Islet of Langerhans (tissue), 1 donor: ENCODE data around the gene SPC24.
A peak's percentile ranks its signal among the peaks of the same experiment; 100 is the strongest.
"Not testable (repeated sequence)": the region's sequence is repeated elsewhere in the genome, so short reads cannot be mapped to it uniquely, and the experiment has no call there.

Experiments
- FAIRE-seq: peaks from one replicate; lab custom pipeline; 2011; peaks lifted over from hg19 to GRCh38; lab: Jason Lieb, UNC

SPC24 gene

DNA sequence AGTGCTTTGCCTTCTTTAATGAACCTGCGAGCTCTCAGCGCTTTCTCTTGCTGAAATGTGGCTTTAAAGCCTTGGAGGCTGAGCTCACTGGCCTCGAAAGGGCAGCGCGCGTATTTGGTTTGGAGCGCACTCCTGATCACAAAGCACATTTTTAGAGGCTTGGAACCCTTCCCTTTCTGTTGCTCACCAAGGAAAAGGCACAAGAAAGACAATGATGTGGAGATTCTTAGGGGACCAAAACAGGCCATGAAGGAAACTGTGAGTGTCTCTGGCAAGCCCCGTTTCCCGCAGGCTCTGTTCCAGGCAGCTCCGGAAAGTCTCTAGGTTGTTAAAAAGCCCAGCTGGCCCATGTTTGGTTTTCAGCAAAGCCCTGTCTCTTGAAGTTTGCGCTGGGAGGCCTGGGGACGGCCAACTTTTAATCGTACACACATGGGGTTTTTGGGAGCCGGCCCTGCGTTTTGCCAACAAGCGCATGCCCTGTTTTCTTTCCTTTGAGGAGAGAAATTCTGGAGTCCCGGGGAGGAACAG lies 9.4 kb upstream of the SPC24 start:
- no peak for FAIRE-seq

DNA sequence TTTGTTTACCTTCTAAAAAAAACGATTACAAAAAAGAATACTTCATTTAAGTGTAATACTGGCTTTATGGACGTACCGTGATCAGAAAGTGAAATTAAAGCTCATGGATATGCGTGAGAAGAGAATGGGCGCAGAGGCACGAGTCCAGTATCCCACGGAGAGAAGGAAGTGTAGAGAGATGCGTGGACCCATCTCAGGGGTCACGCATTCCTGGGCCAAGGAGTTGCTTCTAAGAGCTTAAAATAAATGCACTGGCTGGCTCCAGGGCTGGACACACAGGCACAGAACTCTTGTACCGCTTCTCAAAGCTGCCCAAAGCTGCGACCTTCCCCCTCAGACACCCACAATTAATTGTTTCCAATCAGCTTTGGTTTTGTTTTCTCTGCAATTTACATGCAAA lies 8.7 kb upstream of the SPC24 start:
- no peak for FAIRE-seq

DNA sequence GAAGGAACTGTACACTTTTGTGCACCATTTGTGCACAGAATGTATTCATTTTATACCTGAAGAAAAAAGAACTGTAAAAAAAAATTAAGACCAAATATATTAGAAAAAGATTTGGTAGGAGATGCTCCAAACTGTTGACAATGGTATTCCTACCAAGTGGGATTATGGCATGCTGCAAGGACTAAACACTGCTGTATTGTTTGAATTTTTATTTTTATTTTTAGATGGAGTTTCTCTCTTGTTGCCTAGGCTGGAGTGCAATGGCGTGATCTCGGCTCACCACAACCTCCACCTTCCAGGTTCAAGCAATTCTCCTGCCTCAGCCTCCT lies 4.8 kb upstream of the SPC24 start:
- FAIRE-seq, result not testable (repeated sequence)

DNA sequence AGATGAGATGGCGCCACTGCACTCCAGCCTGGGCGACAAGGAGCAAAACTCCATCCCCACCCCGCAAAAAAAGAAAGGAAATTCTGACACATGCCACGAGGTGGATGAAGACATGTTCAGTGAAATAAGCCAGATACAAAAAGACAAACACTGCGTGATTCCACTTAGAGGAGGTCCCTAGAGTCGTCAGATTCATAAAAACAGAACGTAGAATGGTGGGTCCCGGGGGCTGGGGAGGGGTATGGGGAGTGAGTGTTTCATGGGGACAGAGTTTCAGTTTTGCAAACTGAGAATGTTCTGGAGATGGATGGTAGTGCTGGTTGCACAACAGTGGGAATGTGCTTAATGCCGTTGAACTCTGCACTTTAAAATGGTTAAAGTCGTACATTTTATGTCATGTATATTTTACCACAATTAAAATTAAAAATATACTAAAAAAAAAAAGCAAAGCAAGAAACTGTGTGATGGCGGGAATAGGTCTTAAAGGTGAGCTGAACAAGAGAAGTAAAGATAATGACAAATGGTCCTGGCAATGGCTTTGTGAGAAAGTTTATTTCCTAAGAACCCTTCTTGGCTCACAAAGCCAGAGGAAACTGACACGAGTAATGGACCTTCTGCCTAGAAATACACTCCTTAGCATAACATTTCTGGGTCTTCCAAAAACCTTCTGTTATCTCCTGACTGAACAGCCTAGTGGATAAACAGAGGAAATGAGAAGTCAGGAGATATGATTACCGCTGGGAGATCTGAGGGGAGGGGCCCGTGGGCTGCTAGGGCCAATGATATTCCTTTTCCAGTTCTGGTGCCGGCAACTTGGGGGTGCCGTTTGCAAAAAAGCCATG lies 4.2 kb upstream of the SPC24 start:
- no peak for FAIRE-seq

DNA sequence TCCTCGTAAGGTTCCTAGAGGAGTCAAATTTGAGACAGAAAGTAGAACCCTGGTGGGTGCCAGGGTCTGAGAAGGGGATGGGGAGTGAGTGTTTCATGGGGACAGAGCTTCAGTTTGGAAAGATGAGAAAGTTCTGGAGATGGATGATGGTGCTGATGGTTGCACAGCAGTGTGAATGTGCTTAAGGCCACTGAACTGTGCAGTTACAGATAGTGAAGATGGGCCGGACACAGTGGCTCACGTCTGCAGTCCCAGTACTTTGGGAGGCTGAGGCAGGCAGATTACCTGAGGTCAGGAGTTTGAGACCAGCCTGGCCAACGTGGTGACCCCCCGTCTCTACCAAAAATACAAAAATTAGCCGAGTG lies 917 bp downstream of the SPC24 start:
- FAIRE-seq, result no peak

DNA sequence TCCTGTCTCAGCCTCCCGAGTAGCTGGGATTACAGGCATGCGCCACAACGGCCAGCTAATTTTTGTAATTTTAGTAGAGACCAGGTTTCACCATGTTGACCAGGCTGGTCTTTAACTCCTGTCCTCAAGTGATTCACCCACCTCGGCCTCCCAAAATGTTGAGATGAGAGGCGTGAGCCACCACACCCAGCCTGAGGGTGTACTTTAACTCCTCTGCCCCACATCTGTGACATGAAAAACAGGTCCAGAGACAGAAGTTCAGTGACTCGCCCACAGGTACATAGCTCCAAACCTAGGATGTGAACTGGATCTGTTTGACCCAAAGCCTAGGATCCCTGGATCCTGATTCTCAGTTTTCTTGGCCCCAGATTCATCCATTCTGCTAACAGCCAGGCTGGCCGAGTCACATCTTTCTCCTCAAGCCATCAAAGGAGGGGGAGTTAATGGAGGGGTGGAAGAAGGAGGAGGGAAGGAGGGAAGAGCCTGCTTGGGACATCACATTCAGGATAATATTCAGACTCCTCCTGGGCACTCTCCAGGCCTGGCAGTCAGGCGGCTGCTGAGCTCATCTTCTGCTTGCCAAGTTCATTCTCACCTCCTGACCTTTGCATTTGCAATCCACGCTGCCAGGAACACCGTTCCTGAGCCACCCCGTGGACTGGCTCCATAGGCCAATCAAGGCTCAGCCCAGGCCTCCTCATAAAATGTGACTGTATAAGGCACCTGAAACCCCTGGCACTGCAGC lies 3.1 kb downstream of the SPC24 start:
- no peak for FAIRE-seq

DNA sequence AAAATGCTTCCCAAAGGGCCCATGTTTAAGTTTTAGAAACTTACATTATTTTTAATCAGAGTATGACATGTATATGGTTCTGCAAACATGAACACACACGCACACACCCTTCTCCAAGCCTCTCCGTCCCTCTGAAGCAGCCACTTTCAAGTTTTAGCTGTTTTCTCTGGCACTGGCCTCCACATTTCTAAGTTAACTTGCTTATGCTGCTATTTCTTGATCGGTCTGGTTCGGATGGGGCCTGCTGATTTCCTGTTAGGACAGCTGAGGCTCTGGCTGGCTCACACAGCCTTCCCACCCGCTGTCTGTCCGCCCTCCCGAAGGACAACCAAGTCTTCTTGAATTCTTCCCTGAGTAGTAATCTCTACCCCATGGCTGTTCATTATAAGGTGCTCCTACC lies 4.4 kb downstream of the SPC24 start:
- FAIRE-seq, result no peak

DNA sequence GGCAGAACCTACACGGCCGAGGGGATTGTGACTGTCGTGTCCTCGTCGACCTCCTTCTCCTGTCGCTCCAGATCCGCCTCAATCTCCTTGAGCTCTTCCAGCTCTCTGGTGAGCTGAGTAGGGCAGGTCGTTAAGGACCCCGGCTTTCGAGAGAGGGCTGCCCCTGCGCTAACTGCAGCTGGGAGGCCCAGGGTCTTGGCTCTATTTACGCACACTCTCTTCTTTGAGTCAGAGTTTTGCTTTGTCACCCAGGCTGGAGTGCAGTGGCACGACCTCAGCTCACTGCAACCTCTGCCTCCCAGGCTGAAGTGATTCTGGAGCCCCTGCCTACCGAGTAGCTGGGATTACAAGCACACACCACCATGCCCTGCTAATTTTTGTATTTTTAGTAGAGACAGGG lies 7.6 kb downstream of the SPC24 start:
- FAIRE-seq, result no peak

DNA sequence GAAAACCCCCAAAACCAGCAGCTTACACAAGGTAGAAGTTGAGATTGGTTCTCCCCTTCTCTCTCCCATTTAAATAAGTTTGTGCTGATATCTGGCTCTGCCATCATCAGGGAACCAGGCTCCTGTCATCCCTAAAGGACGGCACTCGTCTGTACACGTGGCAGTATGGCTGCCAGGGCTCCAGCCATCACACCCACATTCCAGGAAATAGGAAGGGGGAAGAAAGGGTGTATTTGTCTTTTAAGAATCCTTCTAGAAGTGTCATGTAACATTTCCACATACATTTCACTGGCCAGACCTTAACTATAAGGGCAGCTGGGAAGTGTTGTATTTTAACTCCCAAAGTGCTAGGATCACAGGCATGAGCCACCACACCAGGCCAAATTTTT lies 10.1 kb downstream of the SPC24 start:
- FAIRE-seq, result no peak

DNA sequence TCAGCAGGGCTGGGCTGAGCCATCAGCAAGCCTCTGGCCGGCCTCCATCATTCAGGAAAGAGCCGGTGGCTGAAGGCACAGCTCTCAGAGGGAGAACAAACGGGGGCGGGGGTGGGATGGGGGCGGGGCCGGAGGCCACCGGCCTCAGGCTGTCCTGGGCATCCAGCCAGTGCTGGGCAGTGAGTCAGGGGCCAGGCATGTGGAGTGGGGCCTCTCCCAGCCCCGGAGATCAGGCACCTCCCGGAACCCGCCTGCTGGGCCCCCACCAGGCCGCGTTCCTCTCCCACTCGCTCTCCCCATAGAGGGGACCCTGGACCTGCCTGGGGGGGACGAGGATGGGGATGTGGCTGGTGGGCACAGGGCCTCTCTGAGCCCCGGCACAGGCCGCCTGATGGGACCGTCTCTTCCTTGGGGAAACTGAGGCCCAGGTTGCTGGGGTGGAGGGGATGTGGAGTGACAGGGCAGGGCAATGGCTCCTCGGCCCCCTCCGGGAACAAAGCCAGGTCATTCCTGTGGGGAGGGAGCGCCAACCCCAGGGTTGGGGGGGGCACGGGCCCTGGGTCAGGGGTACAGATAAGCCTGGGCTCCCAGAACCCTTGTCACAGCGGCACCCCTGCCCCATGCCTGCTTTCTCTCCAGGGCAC lies 12.9 kb downstream of the SPC24 start:
- FAIRE-seq, result no peak

DNA sequence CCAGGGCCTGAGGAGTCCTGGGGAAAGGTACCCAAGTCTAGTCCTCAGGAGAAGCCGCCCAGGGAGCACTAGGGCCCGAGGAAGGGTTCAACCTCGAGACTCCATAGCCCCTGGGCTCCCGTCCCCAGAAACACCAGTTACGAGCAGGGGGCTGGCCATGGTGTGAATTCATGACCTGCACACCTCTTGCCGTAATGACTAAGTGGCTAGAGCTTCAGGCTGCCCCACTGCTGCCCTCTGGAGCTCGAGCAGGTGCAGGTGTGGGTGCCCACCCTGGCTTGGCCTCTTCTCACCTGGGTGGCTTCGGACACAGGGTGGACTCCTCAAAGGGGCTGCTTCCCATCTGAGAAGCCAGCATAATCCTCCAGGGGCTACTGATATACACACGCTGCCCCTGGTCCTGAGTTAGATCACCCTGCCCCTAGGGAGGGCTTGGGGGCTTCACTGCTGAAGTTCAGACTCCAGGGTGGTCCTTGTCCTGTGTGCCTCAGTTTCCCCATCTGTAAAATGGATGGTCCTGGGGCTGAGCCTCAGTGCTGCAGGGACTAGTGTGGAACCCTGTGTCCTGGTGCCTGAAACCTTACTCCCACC lies 13.6 kb downstream of the SPC24 start:
- FAIRE-seq, result no peak

DNA sequence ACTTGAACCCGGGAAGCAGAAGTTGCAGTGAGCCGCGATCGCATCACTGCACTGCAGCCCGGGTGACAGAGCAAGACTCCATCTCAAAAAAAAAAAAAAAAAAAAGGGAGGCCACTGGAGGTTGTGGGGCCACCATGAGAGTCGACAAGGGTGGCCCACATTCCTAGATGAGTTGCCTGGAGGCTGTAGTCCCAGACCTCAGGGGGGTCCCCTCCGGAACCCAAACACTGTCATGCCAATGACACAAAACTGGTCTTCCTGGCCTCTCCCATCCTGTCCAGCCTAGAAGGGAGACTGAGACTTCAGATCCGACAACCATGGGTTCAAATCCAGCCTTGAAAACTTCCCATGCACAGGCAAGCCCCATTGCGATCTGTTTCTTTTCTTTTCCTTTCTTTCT lies 14.7 kb downstream of the SPC24 start:
- no peak for FAIRE-seq

DNA sequence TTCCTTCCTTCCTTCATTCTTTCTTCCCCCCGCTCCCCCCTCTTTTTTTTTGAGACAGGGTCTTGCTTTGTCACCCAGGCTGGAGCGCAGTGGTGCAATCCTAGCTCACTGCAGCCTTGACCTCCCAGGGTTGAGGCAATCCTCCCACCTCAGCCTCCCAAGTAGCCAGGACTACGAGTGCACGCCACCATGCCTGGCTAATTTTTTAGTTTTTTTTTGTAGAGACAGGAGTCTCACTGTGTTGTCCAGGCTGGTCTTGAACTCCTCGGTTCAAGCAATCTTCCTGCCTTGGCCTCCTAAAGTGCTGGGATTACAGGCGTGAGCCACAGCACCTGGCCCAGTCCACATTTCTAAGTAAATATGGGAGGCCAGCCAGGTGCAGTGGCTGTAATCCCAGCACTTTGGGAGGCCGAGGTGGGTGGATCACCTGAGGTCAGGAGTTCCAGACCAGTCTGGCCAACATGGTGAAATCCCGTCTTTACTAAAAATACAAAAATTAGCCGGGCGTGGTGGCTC lies 15.5 kb downstream of the SPC24 start:
- FAIRE-seq, result not testable (repeated sequence)

DNA sequence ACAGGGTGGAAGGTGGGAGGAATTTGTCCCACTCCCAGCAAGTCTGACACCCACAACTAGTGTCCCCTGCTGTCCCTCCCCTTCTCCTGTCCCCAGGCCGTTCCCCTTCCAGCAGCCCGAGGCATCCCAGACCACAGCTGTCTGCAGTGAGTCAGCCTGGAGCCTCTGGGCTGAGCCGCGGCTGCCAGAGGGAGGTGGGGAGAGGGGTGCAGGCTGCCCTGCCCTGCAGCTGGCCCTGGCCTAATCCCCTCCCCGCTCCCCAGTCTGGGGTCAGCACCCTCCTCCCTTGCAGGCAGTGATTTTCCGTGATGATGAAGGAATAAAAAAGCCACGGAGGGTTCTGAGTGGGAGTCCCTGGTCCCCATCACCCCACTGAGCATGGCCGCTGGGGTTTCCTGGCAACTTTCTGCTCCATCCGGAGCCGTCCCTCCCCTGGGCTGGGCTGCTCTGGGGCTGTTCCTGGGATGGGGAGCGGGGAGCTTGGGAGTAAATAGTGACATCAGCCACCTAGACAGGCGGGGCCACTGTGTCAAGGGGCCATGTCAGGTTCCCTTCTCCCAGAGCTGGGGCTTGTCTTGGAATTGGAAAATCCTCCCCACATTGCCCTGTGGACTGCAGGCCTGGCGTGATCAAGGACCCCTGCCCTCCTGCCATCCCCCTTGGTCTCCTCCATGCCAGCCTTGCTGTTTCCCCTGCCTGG lies 16.8 kb downstream of the SPC24 start:
- FAIRE-seq, result no peak

DNA sequence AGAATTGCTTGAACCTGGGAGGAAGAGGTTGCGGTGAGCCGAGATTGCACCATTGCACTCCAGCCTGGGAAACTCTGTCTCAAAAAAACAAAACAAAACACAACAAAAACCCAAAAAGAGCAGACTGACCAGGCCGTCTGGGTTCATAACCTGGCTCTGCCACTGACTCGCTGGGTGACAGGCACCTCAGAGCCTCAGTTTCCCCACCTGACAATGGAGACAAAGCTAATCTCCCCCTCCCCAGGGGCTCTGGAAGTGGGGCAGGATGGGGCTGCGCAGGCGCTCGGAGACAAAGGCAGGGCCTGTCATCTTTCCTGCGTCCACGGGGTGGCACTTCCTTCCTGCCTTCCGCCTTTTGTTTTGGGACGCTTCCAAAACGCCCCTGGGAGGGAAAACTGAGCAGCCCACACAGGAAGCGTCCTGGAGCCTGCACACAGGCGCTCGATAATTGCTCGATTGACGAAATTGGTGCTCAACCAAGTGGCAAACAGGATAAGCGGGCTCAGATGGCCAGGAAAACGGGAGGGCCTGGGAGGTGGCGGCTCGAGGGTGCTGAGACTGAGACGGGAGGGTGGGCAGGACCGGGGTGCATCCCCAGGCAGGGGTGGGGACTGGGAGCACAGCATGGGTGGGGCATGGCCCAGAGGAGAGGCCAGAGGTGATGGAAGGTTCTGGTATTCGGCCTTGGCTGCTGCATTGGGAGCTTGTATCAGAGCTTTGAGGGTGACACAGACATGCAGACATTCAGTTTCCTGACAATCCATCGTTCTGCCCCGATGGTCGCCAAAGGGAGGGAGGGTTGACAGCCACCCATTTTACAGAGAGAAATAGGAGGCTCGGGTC lies 17.8 kb downstream of the SPC24 start:
- FAIRE-seq, result no peak

DNA sequence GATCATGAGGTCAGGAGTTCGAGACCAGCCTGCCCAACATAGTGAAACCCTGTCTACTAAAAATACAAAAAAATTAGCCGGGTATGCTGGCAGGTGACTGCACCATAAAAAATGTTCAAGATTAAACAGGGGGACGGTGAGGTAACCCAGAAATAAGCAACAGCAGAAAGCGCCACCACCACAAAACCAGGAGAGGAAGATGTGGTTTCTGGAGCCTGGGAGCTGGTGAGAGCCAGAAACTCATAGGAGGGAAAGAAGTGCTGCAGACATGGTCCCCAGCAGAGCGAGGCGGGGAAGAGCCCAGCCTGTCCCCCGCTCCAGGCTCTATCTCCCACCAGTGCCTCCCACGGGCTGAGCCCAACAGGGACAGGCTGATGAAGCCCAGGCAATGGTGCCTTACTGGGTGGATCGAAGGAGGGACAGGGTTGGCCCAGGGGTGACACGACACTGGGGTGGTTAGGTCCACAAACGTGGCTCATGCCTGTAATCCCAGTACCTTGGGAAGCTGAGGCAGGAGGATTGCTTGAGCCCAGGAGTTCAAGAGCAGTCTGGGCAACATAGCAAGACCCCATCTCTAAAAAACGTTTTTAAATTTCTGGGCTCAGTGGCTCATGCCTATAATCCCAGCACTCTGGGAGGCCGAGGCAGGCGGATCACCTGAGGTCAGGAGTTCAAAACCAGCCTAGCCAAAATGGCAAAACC lies 19.0 kb downstream of the SPC24 start:
- FAIRE-seq, result no peak

DNA sequence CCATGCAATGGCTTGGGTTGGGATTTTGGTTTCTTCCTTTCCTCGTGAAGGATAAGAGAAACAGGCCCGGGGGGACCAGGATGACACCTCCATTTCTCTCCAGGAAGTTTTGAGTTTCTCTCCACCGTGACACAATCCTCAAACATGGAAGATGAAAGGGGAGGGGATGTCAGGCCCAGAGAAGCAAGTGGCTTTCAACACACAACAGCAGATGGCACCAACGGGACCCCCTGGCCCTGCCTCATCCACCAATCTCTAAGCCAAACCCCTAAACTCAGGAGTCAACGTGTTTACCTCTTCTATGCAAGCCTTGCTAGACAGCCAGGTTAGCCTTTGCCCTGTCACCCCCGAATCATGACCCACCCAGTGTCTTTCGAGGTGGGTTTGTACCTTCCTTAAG lies 24.1 kb downstream of the SPC24 start:
- no peak for FAIRE-seq

DNA sequence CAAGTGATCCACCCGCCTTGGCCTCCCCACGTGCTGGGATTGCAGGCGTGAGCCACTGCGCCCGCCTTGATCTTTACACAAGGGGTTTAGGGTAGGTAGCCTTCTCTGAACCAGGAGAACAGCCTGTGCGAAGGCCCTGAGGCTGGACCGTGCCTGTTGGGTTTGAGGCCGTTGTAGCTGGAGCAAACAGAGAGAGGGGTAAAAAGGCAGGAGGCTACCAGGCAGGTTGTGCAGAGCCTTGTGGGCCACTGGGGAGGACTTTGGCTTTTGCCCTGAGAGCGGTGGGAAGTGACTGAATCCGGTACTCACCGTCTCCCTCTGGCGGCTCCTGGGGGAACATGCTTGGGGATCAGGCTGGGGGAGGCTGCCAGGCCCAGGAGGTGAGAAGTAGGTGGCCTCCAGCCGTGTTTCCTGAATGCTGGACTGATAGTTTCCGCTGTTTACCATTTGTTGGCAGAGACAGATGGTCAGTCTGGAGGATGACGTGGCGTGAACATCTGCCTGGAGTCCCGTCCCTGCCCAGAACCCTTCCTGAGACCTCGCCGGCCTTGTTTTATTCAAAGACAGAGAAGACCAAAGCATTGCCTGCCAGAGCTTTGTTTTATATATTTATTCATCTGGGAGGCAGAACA lies 24.6 kb downstream of the SPC24 start:
- FAIRE-seq, result peak; percentile 70

DNA sequence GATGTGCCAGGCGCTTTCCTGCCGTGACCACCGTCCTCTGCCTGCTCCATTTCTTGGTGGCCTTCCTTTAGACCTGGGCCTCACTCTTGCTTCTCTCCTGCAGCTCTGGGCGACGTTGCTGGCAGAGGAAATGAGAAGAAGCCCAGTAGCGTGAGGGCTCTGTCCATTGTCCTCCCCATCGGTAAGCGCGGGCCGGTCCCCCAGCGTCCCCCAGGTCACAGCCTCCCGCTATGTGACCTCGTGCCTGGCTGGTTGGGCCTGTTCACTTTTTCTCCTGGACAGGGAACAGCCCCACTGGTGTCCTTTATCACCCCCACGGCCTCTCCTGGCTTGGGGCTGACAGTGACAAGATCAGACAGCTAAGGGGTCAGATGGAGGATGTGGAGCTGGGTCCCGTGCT lies 27.7 kb downstream of the SPC24 start:
- FAIRE-seq, result no peak
